Inflammatory macrophage treated with lipopolysaccharide for 4 hours (primary cell): ENCODE data around the gene WDR41.
"Not testable (repeated sequence)": the region's sequence is repeated elsewhere in the genome, so short reads cannot be mapped to it uniquely, and the experiment has no call there.

Source experiments
- DNase-seq: peaks from one replicate; pipeline ENCODE4 v3.0.0-alpha.2; 2020

The WDR41 gene

GRCh38 chr5:77400645-77401044 lies 91.5 kb downstream of the WDR41 start:
- peak; percentile 86 for DNase-seq

GRCh38 chr5:77398896-77399295 lies 93.2 kb downstream of the WDR41 start:
- DNase-seq: no peak

GRCh38 chr5:77398458-77398857 lies 93.7 kb downstream of the WDR41 start:
- no peak for DNase-seq

- DNase-seq: no peak
Measured at GRCh38 chr5:77397686-77398292, 94.3 kb downstream of the WDR41 start.

GRCh38 chr5:77396017-77396416 lies 96.1 kb downstream of the WDR41 start:
- DNase-seq: no peak

GRCh38 chr5:77394064-77394715 lies 97.9 kb downstream of the WDR41 start:
- DNase-seq: no peak

GRCh38 chr5:77391240-77391765 lies 100.8 kb downstream of the WDR41 start:
- no peak for DNase-seq

GRCh38 chr5:77390795-77391194 lies 101.3 kb downstream of the WDR41 start:
- DNase-seq: no peak

- DNase-seq: no peak
Measured at GRCh38 chr5:77390221-77390620, 101.9 kb downstream of the WDR41 start.

- DNase-seq: no peak
Measured at GRCh38 chr5:77389746-77390145, 102.4 kb downstream of the WDR41 start.

- DNase-seq: not testable (repeated sequence)
Measured at GRCh38 chr5:77386340-77386739, 105.8 kb downstream of the WDR41 start.

GRCh38 chr5:77383336-77383735 lies 108.8 kb downstream of the WDR41 start:
- DNase-seq: not testable (repeated sequence)
